NB4 (cell line): ENCODE measurements around the gene SARS1.

Experiments used
- DNase-seq: peaks from one replicate; pipeline ENCODE4 v3.0.0; 2010; ENCODE audit warnings: low read depth
- H3K4me3 ChIP-seq: one replicate; pipeline ENCODE4 v1.5.1; 2011; ENCODE audit warnings: mild to moderate bottlenecking, low read depth, low read length, moderate library complexity
- MYC ChIP-seq: IDR thresholded peaks from 2 replicates; pipeline ENCODE4 v1.6.1; 2011; ENCODE audit warnings: low read depth, low read length
- POLR2A ChIP-seq: IDR thresholded peaks from 2 replicates; pipeline ENCODE4 v1.6.1; 2011; ENCODE audit warnings: mild to moderate bottlenecking; ENCODE audit not compliant: insufficient read length; ENCODE audit errors: extremely low read depth
- TF ChIP-seq, protein P1 (sequence below): IDR thresholded peaks from 2 replicates; pipeline ENCODE4 v1.6.1; 2011; ENCODE audit warnings: low read depth, low read length
- TF ChIP-seq, protein P2 (sequence below): IDR thresholded peaks from one replicate; pipeline ENCODE4 v1.5.1; 2012; ENCODE audit warnings: low read depth, low read length

Gene SARS1

DNA sequence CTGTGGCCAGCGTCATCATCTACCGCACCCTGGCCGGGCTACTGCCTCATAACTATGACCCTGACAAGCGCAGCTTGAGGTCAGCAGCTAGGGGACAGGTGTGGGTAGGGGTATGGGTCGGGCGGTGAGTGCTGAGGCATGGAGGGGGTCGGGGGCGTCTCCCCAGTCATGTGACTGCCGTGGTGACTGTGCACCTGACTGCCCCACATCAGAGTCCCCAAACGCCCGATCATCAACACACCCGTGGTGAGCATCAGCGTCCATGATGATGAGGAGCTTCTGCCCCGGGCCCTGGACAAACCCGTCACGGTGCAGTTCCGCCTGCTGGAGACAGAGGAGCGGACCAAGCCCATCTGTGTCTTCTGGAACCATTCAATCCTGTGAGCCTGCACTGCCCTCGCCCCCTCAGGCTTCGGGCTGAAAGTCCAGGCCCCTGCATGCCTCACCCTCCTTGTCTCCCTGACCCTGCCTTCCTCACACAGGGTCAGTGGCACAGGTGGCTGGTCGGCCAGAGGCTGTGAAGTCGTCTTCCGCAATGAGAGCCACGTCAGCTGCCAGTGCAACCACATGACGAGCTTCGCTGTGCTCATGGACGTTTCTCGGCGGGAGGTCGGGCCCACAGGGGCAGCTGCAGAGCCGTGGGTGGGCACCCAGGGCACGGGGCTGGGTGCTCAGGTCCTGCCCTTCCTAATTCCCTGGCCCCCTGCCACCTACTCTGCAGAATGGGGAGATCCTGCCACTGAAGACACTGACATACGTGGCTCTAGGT lies 55.7 kb downstream of the SARS1 start:
- no peak for DNase-seq
- no peak overlapping the region for H3K4me3 ChIP-seq
- TF ChIP-seq MYC = no peak

DNA sequence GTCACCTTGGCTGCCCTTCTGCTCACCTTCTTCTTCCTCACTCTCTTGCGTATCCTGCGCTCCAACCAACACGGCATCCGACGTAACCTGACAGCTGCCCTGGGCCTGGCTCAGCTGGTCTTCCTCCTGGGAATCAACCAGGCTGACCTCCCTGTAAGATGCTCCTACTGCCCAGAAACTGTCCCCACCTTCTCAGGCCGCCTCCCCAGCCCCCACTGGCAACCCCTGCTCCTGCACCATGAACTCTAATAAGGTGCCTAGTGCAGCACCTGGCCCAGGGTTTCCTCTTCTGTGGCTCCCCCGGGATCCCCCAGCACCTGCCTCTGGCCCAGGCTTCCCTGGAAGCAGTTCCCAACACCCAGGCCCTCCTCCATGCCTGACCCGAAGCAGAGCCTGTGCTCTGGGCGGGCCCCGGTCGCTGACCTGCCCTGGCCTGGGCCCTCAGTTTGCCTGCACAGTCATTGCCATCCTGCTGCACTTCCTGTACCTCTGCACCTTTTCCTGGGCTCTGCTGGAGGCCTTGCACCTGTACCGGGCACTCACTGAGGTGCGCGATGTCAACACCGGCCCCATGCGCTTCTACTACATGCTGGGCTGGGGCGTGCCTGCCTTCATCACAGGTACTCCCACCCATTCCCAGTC lies 56.4 kb downstream of the SARS1 start:
- no peak overlapping the region for H3K4me3 ChIP-seq
- DNase-seq = no peak
- TF ChIP-seq, protein P1, sequence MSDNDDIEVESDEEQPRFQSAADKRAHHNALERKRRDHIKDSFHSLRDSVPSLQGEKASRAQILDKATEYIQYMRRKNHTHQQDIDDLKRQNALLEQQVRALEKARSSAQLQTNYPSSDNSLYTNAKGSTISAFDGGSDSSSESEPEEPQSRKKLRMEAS = no peak
- TF ChIP-seq POLR2A (no peak), MYC (no peak)
- TF ChIP-seq, protein P2, sequence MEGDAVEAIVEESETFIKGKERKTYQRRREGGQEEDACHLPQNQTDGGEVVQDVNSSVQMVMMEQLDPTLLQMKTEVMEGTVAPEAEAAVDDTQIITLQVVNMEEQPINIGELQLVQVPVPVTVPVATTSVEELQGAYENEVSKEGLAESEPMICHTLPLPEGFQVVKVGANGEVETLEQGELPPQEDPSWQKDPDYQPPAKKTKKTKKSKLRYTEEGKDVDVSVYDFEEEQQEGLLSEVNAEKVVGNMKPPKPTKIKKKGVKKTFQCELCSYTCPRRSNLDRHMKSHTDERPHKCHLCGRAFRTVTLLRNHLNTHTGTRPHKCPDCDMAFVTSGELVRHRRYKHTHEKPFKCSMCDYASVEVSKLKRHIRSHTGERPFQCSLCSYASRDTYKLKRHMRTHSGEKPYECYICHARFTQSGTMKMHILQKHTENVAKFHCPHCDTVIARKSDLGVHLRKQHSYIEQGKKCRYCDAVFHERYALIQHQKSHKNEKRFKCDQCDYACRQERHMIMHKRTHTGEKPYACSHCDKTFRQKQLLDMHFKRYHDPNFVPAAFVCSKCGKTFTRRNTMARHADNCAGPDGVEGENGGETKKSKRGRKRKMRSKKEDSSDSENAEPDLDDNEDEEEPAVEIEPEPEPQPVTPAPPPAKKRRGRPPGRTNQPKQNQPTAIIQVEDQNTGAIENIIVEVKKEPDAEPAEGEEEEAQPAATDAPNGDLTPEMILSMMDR = no peak

DNA sequence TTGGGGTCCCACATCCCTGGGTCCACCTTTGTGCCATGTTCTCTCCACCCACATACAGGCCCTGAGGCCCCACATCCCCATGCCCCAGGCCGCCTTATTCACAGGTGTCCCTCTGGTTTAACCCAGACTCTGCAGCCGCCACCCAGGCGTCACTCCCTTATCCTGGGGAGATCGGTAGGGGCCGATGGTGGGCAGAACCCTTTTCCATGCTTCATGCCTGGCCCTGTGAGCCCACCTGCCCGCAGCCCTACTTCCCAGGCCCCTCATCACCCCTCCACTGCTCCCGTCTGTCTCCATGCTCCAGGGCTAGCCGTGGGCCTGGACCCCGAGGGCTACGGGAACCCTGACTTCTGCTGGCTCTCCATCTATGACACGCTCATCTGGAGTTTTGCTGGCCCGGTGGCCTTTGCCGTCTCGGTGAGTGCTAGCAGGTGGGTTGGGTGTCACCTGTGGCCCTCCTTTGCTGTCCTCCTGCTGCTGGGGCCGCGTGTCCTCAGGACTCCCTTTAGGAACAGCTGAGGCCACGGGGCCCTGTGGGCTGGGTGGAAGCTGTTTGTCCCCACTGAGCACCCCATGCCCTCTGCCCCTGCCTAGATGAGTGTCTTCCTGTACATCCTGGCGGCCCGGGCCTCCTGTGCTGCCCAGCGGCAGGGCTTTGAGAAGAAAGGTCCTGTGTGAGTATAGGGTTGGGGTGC lies 57.1 kb downstream of the SARS1 start:
- no peak overlapping the region for H3K4me3 ChIP-seq
- TF ChIP-seq POLR2A (no peak), MYC (no peak)
- TF ChIP-seq, protein P2 = no peak
- TF ChIP-seq, protein P1 = no peak
- no peak for DNase-seq

DNA sequence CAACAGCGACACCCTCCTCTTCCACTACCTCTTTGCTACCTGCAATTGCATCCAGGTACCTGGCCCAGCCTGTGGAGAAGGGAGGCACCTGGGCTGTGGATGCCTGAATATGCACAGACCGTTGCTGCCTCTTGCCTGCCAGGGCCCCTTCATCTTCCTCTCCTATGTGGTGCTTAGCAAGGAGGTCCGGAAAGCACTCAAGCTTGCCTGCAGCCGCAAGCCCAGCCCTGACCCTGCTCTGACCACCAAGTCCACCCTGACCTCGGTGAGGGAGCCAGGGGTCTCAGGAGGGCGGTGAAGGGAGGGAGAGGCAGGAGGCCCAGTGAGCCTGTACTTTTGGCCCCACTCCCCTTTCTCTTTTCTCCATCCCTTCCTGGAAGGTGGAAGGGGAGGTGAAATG lies 57.7 kb downstream of the SARS1 start:
- no peak for DNase-seq
- TF ChIP-seq, protein P2 = no peak
- H3K4me3 ChIP-seq = no peak overlapping the region

DNA sequence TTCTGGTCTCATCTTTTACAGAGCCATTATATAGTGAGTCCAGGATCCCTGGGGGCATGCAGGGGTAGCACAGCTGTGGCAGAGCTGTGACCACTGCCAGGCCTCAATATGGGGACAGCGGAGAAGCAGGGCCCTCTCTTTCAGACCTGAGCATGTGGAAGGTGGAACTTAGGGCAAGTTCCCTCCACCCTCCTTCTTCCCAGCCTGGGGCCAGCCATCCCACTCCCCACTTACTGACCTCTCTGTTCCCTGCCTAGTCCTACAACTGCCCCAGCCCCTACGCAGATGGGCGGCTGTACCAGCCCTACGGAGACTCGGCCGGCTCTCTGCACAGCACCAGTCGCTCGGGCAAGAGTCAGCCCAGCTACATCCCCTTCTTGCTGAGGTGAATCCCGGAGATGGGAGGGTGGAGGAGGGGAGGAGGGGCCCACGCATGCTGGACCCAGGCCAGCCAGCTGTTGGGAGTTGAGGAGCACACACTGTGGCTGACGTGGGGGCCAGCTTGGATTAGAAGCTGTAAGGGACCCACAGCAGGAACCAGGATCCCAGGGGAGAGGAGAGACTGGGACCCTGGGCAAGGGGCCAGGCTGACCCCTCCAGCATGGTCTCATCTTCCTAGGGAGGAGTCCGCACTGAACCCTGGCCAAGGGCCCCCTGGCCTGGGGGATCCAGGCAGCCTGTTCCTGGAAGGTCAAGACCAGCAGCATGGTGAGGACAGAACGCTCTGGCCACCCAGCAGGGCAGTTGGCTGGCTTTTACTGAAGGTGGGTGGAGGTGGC lies 58.5 kb downstream of the SARS1 start:
- TF ChIP-seq, protein P2 = no peak
- TF ChIP-seq, protein P1 = no peak
- TF ChIP-seq POLR2A (no peak), MYC (no peak)
- no peak overlapping the region for H3K4me3 ChIP-seq
- DNase-seq = no peak

DNA sequence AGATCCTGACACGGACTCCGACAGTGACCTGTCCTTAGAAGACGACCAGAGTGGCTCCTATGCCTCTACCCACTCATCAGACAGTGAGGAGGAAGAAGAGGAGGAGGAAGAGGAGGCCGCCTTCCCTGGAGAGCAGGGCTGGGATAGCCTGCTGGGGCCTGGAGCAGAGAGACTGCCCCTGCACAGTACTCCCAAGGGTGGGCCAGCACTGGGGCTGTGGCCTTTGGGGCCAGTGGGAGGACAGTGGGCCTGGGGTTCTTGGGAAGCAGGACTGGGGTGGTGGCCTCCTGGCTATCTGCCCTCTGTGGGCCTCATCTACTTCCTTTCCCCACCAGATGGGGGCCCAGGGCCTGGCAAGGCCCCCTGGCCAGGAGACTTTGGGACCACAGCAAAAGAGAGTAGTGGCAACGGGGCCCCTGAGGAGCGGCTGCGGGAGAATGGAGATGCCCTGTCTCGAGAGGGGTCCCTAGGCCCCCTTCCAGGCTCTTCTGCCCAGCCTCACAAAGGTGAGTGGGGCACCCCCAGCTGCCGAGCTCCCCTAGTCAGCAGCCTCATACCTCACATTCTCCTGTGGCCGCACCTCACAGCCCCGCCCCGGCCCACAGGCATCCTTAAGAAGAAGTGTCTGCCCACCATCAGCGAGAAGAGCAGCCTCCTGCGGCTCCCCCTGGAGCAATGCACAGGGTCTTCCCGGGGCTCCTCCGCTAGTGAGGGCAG lies 59.3 kb downstream of the SARS1 start:
- TF ChIP-seq POLR2A (no peak), MYC (no peak)
- TF ChIP-seq, protein P1 = no peak
- TF ChIP-seq, protein P2 = no peak
- no peak overlapping the region for H3K4me3 ChIP-seq
- no peak for DNase-seq
